Activated CD8-positive, alpha-beta memory T cell treated with anti-CD3 and anti-CD28 coated beads, Interleukin-2, amount 50 U/mL, for 24 hours (primary cell): ENCODE data around the gene ILF3.

Experiments used
- DNase-seq: peaks from one replicate; pipeline ENCODE4 v3.0.0-alpha.2; 2020; ENCODE audit errors: extremely low read depth

ILF3 gene

DNA sequence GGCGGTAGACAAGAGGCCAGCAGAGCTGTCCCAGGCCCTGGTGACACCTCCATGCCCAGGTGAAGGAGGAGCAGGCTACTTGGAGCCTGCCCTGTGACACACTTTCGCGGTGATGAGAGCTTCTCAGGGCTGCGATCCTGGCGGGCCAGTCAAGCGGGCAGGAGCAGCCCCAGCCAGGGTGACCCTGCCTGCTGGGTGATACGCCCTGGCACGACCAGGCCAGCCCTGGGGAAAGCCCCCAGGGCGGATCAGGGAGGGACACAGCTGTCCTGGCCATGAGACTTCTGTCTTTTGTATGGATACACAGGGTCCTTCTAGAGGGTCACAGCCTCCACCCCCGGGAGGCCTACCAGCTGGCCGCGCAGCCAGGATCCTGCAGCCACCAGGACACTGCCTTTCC is 76.8 kb downstream of the ILF3 start:
- no peak for DNase-seq

DNA sequence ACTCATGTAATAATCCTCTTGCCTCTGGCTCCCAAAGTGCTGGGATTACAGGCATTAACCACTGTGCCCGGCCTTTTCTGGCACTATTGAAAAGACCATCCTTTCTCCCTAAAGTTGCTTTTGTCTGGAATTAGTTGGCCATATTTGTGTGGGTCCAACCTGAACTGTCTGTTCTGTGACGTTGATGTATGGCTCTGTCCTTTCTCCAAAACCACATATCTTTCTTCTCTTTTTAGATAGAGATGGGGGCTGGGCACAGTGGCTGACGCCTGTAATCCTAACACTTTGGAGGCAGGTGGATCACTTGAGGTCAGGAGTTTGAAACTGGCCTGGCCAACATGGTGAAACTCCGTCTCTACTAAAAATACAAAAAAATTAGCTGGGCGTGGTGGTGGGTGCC is 81.6 kb downstream of the ILF3 start:
- no peak for DNase-seq

DNA sequence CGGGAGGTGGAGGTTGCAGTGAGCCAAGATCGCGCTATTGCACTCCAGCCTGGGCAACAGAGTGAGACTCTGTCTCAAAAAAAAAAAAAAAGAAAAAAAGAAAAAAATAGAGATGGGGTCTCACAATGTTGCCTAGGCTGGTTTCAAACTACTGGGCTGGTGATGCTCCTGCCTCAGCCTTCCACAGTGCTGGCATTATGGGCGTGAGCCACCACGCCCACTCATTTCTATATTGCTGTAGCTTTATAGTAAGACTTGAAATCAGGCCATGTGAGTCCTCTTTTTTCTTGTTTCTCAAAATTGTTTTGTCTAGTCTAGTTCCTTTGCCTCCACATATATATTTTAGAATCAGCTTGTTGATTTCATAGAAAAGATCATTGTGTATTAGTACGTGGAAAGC is 82.0 kb downstream of the ILF3 start:
- DNase-seq, result no peak

DNA sequence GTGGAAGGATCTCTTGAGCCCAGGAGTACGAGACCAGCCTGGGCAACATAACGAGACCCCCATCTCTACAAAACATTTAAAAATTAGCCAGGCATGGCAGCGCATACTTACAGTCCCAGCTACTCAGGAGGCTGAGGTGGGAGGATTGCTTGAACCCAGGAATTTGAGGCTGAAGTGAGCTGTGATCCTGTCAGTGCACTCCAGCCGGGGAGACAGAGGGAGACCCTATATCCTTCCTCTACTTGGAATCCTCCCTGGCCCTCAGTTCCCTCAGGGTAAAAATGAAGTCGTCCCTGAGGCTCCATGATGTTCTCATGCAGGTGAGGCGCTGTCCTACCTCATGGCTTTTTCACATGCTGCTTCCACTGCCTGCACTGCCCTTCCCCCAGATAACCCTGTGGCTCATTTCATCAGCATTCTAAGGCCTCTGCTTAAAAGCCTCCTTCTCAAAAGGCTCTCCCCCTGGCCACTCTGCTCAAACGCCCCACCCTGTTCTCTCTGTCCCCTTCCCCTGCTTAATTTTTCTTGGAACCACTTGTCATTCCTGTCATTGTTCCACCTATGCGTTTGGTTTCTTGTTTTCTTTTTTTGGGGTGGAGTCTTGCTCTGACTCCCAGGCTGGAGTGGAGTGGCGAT is 82.9 kb downstream of the ILF3 start:
- DNase-seq, result no peak

- DNase-seq, result no peak
Observed at GRCh38 chr19:10737722-10738121, 83.6 kb downstream of the ILF3 start.

GRCh38 chr19:10740798-10741197 is 86.7 kb downstream of the ILF3 start:
- DNase-seq, result no peak
